ENCODE results near the gene IL2.

The IL2 gene

GRCh38 chr4:122456231-122457116 lies at the start of gene IL2:
Gene IL2, minus strand, starts transcription at chr4:122456725. Its CDS starts 285 bp downstream, at chr4:122456440.
- DNase-seq (ENCODE audit: low read depth) = no peak

- DNase-seq (ENCODE audit: low read depth) = no peak
These were observed 46.7 kb upstream of the IL2 start for GRCh38 chr4:122503214-122503613.

- no peak for DNase-seq (ENCODE audit: low read depth)
These were observed 44.5 kb upstream of the IL2 start for GRCh38 chr4:122500852-122501501.

GRCh38 chr4:122489061-122489460 lies 32.5 kb upstream of the IL2 start:
- no peak for DNase-seq (ENCODE audit: low read depth)

- no peak for DNase-seq (ENCODE audit: low read depth)
These were observed 27.0 kb upstream of the IL2 start for GRCh38 chr4:122483481-122483880.

GRCh38 chr4:122481766-122482405 lies 25.4 kb upstream of the IL2 start:
- no peak for DNase-seq (ENCODE audit: low read depth)

GRCh38 chr4:122480655-122481487 lies 24.3 kb upstream of the IL2 start:
- DNase-seq (ENCODE audit: low read depth) = no peak

- no peak for DNase-seq (ENCODE audit: low read depth)
These were observed 23.5 kb upstream of the IL2 start for GRCh38 chr4:122479935-122480416.

- DNase-seq (ENCODE audit: low read depth) = no peak
These were observed 20.2 kb upstream of the IL2 start for GRCh38 chr4:122476745-122477144.

- DNase-seq (ENCODE audit: low read depth) = no peak
These were observed 19.6 kb upstream of the IL2 start for GRCh38 chr4:122476126-122476525.

GRCh38 chr4:122475233-122475632 lies 18.7 kb upstream of the IL2 start:
- DNase-seq (ENCODE audit: low read depth) = no peak

- no peak for DNase-seq (ENCODE audit: low read depth)
These were observed 12.9 kb upstream of the IL2 start for GRCh38 chr4:122469457-122469856.

GRCh38 chr4:122458625-122459024 lies 2.1 kb upstream of the IL2 start:
- no peak for DNase-seq (ENCODE audit: low read depth)

GRCh38 chr4:122453384-122453995 lies 3.0 kb downstream of the IL2 start:
- DNase-seq (ENCODE audit: low read depth) = no peak

GRCh38 chr4:122450847-122451246 lies 5.7 kb downstream of the IL2 start:
- DNase-seq (ENCODE audit: low read depth) = no peak

- DNase-seq (ENCODE audit: low read depth) = no peak
These were observed 22.2 kb downstream of the IL2 start for GRCh38 chr4:122434285-122434684.

GRCh38 chr4:122431351-122431750 lies 25.2 kb downstream of the IL2 start:
- DNase-seq (ENCODE audit: low read depth) = no peak

GRCh38 chr4:122423246-122423645 lies 33.3 kb downstream of the IL2 start:
- peak; percentile 18 for DNase-seq (ENCODE audit: low read depth)

GRCh38 chr4:122412547-122412946 lies 44.0 kb downstream of the IL2 start:
- DNase-seq (ENCODE audit: low read depth) = no peak

GRCh38 chr4:122403861-122404260 lies 52.7 kb downstream of the IL2 start:
- no peak for DNase-seq (ENCODE audit: low read depth)
